GM23338 (cell line): ENCODE data around the gene SRGAP1. TPM values are rescaled to one million over a fixed set of nuclear protein-coding genes. Genes with fewer than 3 reads are reported as not detected.

Source experiments
- ATAC-seq: fragments of 200-7000 bp; cut with Tn5 transposase; 3 replicates; pipeline ENCODE4 v1.9.1; 2020
- DNase-seq: peaks from one replicate; pipeline ENCODE4 v3.0.0-alpha.2; 2015; ENCODE audit warnings: low spot score
- H2AFZ ChIP-seq: fragments of 200-600 bp; sonication (generic); 2 replicates; pipeline ENCODE4 v1.8.0; 2016; ENCODE audit warnings: antibody characterized with exemption, mild to moderate bottlenecking, moderate library complexity
- H3F3A ChIP-seq: fragments of 200-600 bp; sonication (generic); replicated peaks from 2 replicates; pipeline ENCODE4 v1.8.0; 2017; ENCODE audit warnings: antibody characterized with exemption, mixed run types, low read depth
- H3K27ac ChIP-seq: fragments of 200-600 bp; sonication (generic); 2 replicates; pipeline ENCODE4 v1.6.1; 2016; ENCODE audit warnings: low read depth
- H3K27me3 ChIP-seq: fragments of 200-600 bp; sonication (generic); 2 replicates; pipeline ENCODE4 v1.8.0; 2016; ENCODE audit warnings: mild to moderate bottlenecking, mixed run types, moderate library complexity; ENCODE audit not compliant: insufficient read depth
- H3K36me3 ChIP-seq: fragments of 200-600 bp; sonication (generic); 2 replicates; pipeline ENCODE4 v1.8.0; 2016; ENCODE audit warnings: mild to moderate bottlenecking; ENCODE audit not compliant: insufficient read depth
- H3K4me1 ChIP-seq: fragments of 200-600 bp; sonication (generic); 2 replicates; pipeline ENCODE4 v1.8.0; 2016; ENCODE audit warnings: mild to moderate bottlenecking, moderate library complexity; ENCODE audit not compliant: insufficient read depth
- H3K4me2 ChIP-seq: fragments of 200-600 bp; sonication (generic); 2 replicates; pipeline ENCODE4 v1.7.1; 2017; ENCODE audit warnings: mixed run types
- H3K4me3 ChIP-seq: fragments of 200-600 bp; sonication (generic); 2 replicates; pipeline ENCODE4 v1.6.1; 2016; ENCODE audit warnings: mixed run types
- H3K79me2 ChIP-seq: fragments of 200-600 bp; sonication (generic); replicated peaks from 2 replicates; pipeline ENCODE4 v1.8.0; 2017; ENCODE audit warnings: mild to moderate bottlenecking; ENCODE audit not compliant: insufficient read depth
- H3K9me2 ChIP-seq: fragments of 200-600 bp; sonication (generic); 2 replicates; pipeline ENCODE4 v1.8.0; 2017; ENCODE audit not compliant: insufficient read depth
- H4K20me1 ChIP-seq: fragments of 200-600 bp; sonication (generic); replicated peaks from 2 replicates; pipeline ENCODE4 v1.8.0; 2017; ENCODE audit warnings: mild to moderate bottlenecking; ENCODE audit not compliant: insufficient read depth
- H3K27ac Mint-ChIP-seq: 2 replicates; pipeline ENCODE4 v1.8.0; 2020; ENCODE audit warnings: inconsistent platforms, mild to moderate bottlenecking, moderate library complexity, mixed read lengths
- H3K27me3 Mint-ChIP-seq: 3 replicates; pipeline ENCODE4 v1.8.0; 2022; ENCODE audit warnings: low read depth, mild to moderate bottlenecking, moderate library complexity, mixed read lengths, inconsistent platforms; ENCODE audit not compliant: insufficient read depth, poor library complexity
- H3K36me3 Mint-ChIP-seq: 3 replicates; pipeline ENCODE4 v1.8.0; 2021; ENCODE audit warnings: low read depth, mild to moderate bottlenecking, inconsistent platforms, moderate library complexity, mixed read lengths
- H3K4me1 Mint-ChIP-seq: 3 replicates; pipeline ENCODE4 v1.8.0; 2020; ENCODE audit warnings: mild to moderate bottlenecking, inconsistent platforms, mixed read lengths
- H3K4me3 Mint-ChIP-seq: 3 replicates; pipeline ENCODE4 v1.8.0; 2021; ENCODE audit warnings: moderate library complexity, mild to moderate bottlenecking, inconsistent platforms, mixed read lengths
- H3K9me3 Mint-ChIP-seq: 3 replicates; pipeline ENCODE4 v1.8.0; 2020; ENCODE audit warnings: moderate library complexity, mild to moderate bottlenecking, inconsistent platforms, mixed read lengths
- EZH2phosphoT487 ChIP-seq: fragments of 200-600 bp; sonication (generic); IDR thresholded peaks from one replicate; pipeline ENCODE4 v1.8.1; 2018; ENCODE audit warnings: antibody characterized with exemption; ENCODE audit not compliant: unreplicated experiment
- JUNB ChIP-seq: IDR thresholded peaks from one replicate; pipeline ENCODE4 v1.6.1; 2016; ENCODE audit warnings: antibody characterized with exemption; ENCODE audit not compliant: unreplicated experiment
- NANOG ChIP-seq: IDR thresholded peaks from 2 replicates; pipeline ENCODE4 v1.6.1; 2016; ENCODE audit warnings: antibody characterized with exemption, borderline replicate concordance
- POLR2AphosphoS5 ChIP-seq: IDR thresholded peaks from 2 replicates; pipeline ENCODE4 v1.6.1; 2016; ENCODE audit warnings: antibody characterized with exemption, low read depth
- STAT1 ChIP-seq: IDR thresholded peaks from one replicate; pipeline ENCODE4 v1.6.1; 2016; ENCODE audit warnings: antibody characterized with exemption; ENCODE audit not compliant: unreplicated experiment
- polyA plus RNA-seq: library from polyadenylated mRNA; unstranded; fragments of >200 nt; fragmentation: Nextera tagmentation; extraction: Ambion mirVana; gene quantifications from 2 replicates; pipeline ENCODE4 v1.2.1, GENCODE V29; 2016
- total RNA-seq: library from RNA; depleted of rRNA; stranded (reverse); fragments of >200 nt; shearing (Covaris generic); gene quantifications from 2 replicates; pipeline ENCODE4 v1.2.3, GENCODE V29; 2014
- TF ChIP-seq, protein P1 (sequence below): fragments of 250-450 bp; sonication (Bioruptor Pico); IDR thresholded peaks from 2 replicates; pipeline ENCODE4 v1.5.0; 2020; ENCODE audit warnings: mild to moderate bottlenecking, moderate library complexity
- TF ChIP-seq, protein P2 (sequence below): IDR thresholded peaks from 2 replicates; pipeline ENCODE4 v1.6.1; 2016; ENCODE audit warnings: antibody characterized with exemption
- TF ChIP-seq, protein P3 (sequence below), 2 experiments: fragments of 200-600 bp in 1 of 2; sonication (generic) in 1 of 2; conservative IDR thresholded peaks; 2 replicates each; pipeline versions ENCODE4 v1.5.1 to v1.6.1; 2016 to 2017; ENCODE audit warnings: antibody characterized with exemption in 2 of 2, low read depth in 2 of 2, mild to moderate bottlenecking in 2 of 2, moderate library complexity in 1 of 2
- TF ChIP-seq, protein P4 (sequence below): IDR thresholded peaks from one replicate; pipeline ENCODE4 v1.6.1; 2018; ENCODE audit warnings: antibody characterized with exemption; ENCODE audit not compliant: unreplicated experiment

The SRGAP1 gene
- total and polyA plus RNA-seq, 2 experiments from 2014 or later: 6.1 to 8.1 TPM

DNA sequence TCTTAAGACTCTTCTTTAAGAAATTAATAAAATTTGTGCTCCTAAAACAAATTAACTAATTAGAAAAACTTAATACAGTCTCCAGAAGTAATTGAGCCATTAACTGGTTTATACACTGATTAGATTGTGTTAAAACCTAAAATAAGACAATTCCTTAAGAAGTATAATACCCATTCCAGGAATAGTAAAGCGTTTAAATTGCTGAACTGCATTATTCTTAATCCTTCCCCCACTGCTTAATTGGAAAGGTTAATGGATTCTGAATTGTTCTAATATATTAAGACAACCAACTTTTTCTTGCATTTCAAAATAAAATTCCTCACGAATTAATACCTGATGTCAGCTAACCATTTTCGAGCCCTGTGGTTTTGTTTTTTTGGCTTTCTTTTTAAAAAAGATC, 249.2 kb downstream of the SRGAP1 start (continued):
- TF ChIP-seq, protein P1, sequence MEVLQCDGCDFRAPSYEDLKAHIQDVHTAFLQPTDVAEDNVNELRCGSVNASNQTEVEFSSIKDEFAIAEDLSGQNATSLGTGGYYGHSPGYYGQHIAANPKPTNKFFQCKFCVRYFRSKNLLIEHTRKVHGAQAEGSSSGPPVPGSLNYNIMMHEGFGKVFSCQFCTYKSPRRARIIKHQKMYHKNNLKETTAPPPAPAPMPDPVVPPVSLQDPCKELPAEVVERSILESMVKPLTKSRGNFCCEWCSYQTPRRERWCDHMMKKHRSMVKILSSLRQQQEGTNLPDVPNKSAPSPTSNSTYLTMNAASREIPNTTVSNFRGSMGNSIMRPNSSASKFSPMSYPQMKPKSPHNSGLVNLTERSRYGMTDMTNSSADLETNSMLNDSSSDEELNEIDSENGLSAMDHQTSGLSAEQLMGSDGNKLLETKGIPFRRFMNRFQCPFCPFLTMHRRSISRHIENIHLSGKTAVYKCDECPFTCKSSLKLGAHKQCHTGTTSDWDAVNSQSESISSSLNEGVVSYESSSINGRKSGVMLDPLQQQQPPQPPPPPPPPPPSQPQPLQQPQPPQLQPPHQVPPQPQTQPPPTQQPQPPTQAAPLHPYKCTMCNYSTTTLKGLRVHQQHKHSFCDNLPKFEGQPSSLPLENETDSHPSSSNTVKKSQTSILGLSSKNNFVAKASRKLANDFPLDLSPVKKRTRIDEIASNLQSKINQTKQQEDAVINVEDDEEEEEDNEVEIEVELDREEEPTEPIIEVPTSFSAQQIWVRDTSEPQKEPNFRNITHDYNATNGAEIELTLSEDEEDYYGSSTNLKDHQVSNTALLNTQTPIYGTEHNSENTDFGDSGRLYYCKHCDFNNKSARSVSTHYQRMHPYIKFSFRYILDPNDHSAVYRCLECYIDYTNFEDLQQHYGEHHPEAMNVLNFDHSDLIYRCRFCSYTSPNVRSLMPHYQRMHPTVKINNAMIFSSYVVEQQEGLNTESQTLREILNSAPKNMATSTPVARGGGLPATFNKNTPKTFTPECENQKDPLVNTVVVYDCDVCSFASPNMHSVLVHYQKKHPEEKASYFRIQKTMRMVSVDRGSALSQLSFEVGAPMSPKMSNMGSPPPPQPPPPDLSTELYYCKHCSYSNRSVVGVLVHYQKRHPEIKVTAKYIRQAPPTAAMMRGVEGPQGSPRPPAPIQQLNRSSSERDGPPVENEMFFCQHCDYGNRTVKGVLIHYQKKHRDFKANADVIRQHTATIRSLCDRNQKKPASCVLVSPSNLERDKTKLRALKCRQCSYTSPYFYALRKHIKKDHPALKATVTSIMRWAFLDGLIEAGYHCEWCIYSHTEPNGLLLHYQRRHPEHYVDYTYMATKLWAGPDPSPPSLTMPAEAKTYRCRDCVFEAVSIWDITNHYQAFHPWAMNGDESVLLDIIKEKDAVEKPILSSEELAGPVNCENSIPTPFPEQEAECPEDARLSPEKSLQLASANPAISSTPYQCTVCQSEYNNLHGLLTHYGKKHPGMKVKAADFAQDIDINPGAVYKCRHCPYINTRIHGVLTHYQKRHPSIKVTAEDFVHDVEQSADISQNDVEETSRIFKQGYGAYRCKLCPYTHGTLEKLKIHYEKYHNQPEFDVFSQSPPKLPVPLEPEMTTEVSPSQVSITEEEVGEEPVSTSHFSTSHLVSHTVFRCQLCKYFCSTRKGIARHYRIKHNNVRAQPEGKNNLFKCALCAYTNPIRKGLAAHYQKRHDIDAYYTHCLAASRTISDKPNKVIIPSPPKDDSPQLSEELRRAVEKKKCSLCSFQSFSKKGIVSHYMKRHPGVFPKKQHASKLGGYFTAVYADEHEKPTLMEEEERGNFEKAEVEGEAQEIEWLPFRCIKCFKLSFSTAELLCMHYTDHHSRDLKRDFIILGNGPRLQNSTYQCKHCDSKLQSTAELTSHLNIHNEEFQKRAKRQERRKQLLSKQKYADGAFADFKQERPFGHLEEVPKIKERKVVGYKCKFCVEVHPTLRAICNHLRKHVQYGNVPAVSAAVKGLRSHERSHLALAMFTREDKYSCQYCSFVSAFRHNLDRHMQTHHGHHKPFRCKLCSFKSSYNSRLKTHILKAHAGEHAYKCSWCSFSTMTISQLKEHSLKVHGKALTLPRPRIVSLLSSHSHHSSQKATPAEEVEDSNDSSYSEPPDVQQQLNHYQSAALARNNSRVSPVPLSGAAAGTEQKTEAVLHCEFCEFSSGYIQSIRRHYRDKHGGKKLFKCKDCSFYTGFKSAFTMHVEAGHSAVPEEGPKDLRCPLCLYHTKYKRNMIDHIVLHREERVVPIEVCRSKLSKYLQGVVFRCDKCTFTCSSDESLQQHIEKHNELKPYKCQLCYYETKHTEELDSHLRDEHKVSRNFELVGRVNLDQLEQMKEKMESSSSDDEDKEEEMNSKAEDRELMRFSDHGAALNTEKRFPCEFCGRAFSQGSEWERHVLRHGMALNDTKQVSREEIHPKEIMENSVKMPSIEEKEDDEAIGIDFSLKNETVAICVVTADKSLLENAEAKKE: no peak
- TF ChIP-seq STAT1 (no peak), NANOG (no peak)
- TF ChIP-seq, protein P2, sequence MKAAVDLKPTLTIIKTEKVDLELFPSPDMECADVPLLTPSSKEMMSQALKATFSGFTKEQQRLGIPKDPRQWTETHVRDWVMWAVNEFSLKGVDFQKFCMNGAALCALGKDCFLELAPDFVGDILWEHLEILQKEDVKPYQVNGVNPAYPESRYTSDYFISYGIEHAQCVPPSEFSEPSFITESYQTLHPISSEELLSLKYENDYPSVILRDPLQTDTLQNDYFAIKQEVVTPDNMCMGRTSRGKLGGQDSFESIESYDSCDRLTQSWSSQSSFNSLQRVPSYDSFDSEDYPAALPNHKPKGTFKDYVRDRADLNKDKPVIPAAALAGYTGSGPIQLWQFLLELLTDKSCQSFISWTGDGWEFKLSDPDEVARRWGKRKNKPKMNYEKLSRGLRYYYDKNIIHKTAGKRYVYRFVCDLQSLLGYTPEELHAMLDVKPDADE: no peak

DNA sequence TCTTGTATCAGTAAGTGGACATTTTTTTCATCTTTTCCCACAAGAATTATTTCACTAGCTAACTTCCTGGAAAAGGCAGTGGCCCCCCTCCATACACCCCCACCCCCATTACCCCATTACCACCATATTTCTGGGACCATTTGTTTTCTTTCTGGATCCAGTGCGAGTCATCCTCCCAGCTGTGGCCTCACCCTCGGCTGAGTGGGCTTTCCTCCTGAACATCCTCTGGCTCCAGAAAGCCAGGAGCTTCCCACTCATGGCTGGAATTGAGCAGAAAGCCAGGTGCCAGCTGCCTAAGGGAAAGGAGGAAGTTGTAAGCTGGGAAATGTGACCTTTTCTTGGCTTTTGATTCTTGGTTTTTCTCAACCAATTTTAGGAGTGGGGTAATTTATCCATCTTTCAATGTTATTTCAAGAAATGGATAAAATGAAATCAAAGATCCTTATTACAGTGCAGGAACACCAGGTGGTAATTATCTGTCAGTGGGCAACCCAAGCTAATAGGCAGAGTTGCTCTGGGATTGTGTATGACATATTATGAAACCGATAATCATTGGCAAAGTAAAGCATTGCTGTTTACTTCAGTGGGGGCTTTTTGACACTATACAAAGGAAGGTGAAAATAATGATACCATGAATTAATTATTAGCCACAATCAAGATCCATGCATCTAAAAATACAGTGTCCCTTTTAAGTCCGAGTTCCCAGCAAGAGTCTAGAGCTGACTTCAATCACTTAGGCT, 253.0 kb downstream of the SRGAP1 start:
- Mint-ChIP-seq H3K27ac (no peak overlapping the region; the same call in 1 of the 2 replicates), H3K9me3 (no peaks in the 10 kb centered on the region), H3K4me3 (no peak overlapping the region), H3K4me1 (no peaks in the 10 kb centered on the region), H3K27me3 (peaks cover 2% of the 10 kb centered on the region), H3K36me3 (no peaks in the 10 kb centered on the region; the same call in 2 of the 3 replicates)
- ATAC-seq (no peak), DNase-seq (no peak)
- Histone ChIP-seq H3K79me2 (no peaks in the 10 kb centered on the region), H3K4me2 (no peak overlapping the region), H3K27ac (no peak overlapping the region), H3K27me3 (no peaks in the 10 kb centered on the region), H3K36me3 (no peaks in the 10 kb centered on the region; the same call in 1 of the 2 replicates), H2AFZ (no peak overlapping the region), H4K20me1 (no peaks in the 10 kb centered on the region), H3F3A (no peaks in the 10 kb centered on the region), H3K4me1 (no peaks in the 10 kb centered on the region), H3K4me3 (no peak overlapping the region), H3K9me2 (no peaks in the 10 kb centered on the region)
- no peak for TF ChIP-seq EZH2phosphoT487
- no peak for TF ChIP-seq JUNB
- TF ChIP-seq STAT1: no peak
- no peak for TF ChIP-seq POLR2AphosphoS5
- TF ChIP-seq, protein P3, sequence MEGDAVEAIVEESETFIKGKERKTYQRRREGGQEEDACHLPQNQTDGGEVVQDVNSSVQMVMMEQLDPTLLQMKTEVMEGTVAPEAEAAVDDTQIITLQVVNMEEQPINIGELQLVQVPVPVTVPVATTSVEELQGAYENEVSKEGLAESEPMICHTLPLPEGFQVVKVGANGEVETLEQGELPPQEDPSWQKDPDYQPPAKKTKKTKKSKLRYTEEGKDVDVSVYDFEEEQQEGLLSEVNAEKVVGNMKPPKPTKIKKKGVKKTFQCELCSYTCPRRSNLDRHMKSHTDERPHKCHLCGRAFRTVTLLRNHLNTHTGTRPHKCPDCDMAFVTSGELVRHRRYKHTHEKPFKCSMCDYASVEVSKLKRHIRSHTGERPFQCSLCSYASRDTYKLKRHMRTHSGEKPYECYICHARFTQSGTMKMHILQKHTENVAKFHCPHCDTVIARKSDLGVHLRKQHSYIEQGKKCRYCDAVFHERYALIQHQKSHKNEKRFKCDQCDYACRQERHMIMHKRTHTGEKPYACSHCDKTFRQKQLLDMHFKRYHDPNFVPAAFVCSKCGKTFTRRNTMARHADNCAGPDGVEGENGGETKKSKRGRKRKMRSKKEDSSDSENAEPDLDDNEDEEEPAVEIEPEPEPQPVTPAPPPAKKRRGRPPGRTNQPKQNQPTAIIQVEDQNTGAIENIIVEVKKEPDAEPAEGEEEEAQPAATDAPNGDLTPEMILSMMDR (conservative IDR thresholded peaks at IDR 0.05; ENCODE audit: low read depth in 2 of 2): no peak
- TF ChIP-seq, protein P2: no peak
- TF ChIP-seq NANOG: no peak
- TF ChIP-seq, protein P4, sequence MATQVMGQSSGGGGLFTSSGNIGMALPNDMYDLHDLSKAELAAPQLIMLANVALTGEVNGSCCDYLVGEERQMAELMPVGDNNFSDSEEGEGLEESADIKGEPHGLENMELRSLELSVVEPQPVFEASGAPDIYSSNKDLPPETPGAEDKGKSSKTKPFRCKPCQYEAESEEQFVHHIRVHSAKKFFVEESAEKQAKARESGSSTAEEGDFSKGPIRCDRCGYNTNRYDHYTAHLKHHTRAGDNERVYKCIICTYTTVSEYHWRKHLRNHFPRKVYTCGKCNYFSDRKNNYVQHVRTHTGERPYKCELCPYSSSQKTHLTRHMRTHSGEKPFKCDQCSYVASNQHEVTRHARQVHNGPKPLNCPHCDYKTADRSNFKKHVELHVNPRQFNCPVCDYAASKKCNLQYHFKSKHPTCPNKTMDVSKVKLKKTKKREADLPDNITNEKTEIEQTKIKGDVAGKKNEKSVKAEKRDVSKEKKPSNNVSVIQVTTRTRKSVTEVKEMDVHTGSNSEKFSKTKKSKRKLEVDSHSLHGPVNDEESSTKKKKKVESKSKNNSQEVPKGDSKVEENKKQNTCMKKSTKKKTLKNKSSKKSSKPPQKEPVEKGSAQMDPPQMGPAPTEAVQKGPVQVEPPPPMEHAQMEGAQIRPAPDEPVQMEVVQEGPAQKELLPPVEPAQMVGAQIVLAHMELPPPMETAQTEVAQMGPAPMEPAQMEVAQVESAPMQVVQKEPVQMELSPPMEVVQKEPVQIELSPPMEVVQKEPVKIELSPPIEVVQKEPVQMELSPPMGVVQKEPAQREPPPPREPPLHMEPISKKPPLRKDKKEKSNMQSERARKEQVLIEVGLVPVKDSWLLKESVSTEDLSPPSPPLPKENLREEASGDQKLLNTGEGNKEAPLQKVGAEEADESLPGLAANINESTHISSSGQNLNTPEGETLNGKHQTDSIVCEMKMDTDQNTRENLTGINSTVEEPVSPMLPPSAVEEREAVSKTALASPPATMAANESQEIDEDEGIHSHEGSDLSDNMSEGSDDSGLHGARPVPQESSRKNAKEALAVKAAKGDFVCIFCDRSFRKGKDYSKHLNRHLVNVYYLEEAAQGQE: no peak
